ENCODE results near the gene CHRNA10.

Gene CHRNA10

DNA sequence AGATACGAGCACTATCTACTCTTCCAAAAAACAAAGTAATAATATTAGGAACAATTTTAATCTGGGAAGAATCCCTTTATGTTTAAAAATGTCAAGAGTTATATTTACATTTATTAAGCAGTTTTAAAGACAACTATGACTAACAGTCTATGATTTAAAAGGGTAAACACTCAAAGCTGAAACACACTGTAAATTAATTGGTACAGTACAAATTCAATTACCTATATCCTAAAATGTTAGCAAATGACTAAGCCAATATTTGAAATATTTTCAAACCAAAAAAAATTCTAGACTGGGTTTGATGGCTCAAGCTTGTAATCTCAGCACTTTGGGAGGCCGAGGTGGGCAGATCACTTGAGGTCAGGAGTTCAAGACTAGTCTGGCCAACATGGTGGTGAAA, 36.0 kb upstream of the CHRNA10 start:
- Histone ChIP-seq H4K91ac (ENCODE audit: low read length) (no peak overlapping the region), H3K4me1 (ENCODE audit: control insufficient read depth, insufficient read depth, low read depth, low read length) (no peaks in the 10 kb centered on the region), H2AFZ (ENCODE audit: low read depth, low read length) (no peak overlapping the region), H3K9ac (ENCODE audit: low read length) (no peak overlapping the region), H2BK120ac (ENCODE audit: low read depth, low read length) (no peak overlapping the region), H2AK5ac (ENCODE audit: low read length, severe bottlenecking) (no peak overlapping the region), H3K36me3 (ENCODE audit: control insufficient read depth in 1 of 2, insufficient read depth in 2 of 2, low read depth in 1 of 2, low read length in 2 of 2) (peaks cover 23 to 88% of the 10 kb centered on the region in 2 experiments), H4K8ac (ENCODE audit: low read length) (no peak overlapping the region), H3K4me2 (ENCODE audit: low read length, poor library complexity, severe bottlenecking) (no peak overlapping the region), H3K4me3 (ENCODE audit: insufficient read depth in 1 of 2, low read depth in 1 of 2, low read length in 2 of 2) (no peak overlapping the region), H3K4ac (ENCODE audit: low read depth in 1 of 2, low read length in 2 of 2) (no peak overlapping the region), H3K9me3 (ENCODE audit: control insufficient read depth, low read length) (no peaks in the 10 kb centered on the region), H3K23ac (ENCODE audit: low read length in 2 of 2) (no peak overlapping the region), H2BK12ac (ENCODE audit: low read length in 2 of 2) (no peak overlapping the region), H3K79me1 (replicated peaks; ENCODE audit: low read length, poor library complexity, severe bottlenecking) (peaks cover 11% of the 10 kb centered on the region), H2BK5ac (ENCODE audit: low read depth, low read length, poor library complexity, severe bottlenecking) (no peak overlapping the region), H3K27ac (ENCODE audit: low read length, poor library complexity, severe bottlenecking) (no peak overlapping the region), H3K14ac (ENCODE audit: low read length in 2 of 2) (no peak overlapping the region), H2BK15ac (ENCODE audit: low read depth, poor library complexity, severe bottlenecking) (no peak overlapping the region), H3K18ac (ENCODE audit: low read depth in 1 of 2, low read length in 2 of 2) (no peak overlapping the region), H3K27me3 (ENCODE audit: control insufficient read depth in 1 of 2, insufficient read depth in 1 of 2, low read length in 2 of 2) (no peaks in the 10 kb centered on the region)
- no peak for DNase-seq
- WGBS: 89% methylated on average over 1 of the region's 2 CpGs

DNA sequence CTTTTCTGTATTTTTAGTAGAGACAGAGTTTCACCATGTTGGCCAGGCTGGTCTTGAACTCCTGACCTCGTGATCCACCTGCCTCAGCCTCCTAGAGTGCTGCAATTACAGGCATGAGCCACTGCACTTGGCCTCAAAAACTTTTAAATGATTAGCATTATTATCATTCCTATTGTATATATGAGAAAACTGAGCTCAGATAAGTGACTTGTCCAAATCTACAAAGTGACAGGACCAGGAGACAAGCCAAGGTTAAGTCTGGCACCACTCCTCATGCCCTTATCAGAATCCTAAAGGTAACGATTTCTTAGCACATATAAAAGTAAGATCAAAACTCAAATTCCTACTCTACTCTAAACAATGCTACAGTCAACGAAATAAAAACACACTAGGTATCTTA, 32.2 kb upstream of the CHRNA10 start:
- Histone ChIP-seq H3K9me3 (ENCODE audit: control insufficient read depth, low read length) (no peaks in the 10 kb centered on the region), H3K4me2 (ENCODE audit: low read length, poor library complexity, severe bottlenecking) (no peak overlapping the region), H3K4me1 (ENCODE audit: control insufficient read depth, insufficient read depth, low read depth, low read length) (peaks cover 2% of the 10 kb centered on the region), H2AK5ac (ENCODE audit: low read length, severe bottlenecking) (no peak overlapping the region), H3K9ac (ENCODE audit: low read length) (no peak overlapping the region), H4K8ac (ENCODE audit: low read length) (no peak overlapping the region), H3K79me1 (replicated peaks; ENCODE audit: low read length, poor library complexity, severe bottlenecking) (peaks cover 11% of the 10 kb centered on the region), H3K36me3 (ENCODE audit: control insufficient read depth in 1 of 2, insufficient read depth in 2 of 2, low read depth in 1 of 2, low read length in 2 of 2) (peaks cover 35 to 92% of the 10 kb centered on the region in 2 experiments), H3K4ac (ENCODE audit: low read depth in 1 of 2, low read length in 2 of 2) (no peak overlapping the region), H3K27me3 (ENCODE audit: control insufficient read depth in 1 of 2, insufficient read depth in 1 of 2, low read length in 2 of 2) (no peaks in the 10 kb centered on the region), H2AFZ (ENCODE audit: low read depth, low read length) (no peak overlapping the region), H3K4me3 (ENCODE audit: insufficient read depth in 1 of 2, low read depth in 1 of 2, low read length in 2 of 2) (no peak overlapping the region), H3K18ac (ENCODE audit: low read depth in 1 of 2, low read length in 2 of 2) (no peak overlapping the region), H3K23ac (ENCODE audit: low read length in 2 of 2) (no peak overlapping the region), H3K27ac (ENCODE audit: low read length, poor library complexity, severe bottlenecking) (no peak overlapping the region), H2BK120ac (ENCODE audit: low read depth, low read length) (no peak overlapping the region), H3K14ac (ENCODE audit: low read length in 2 of 2) (no peak overlapping the region), H2BK15ac (ENCODE audit: low read depth, poor library complexity, severe bottlenecking) (no peak overlapping the region), H2BK12ac (ENCODE audit: low read length in 2 of 2) (no peak overlapping the region), H2BK5ac (ENCODE audit: low read depth, low read length, poor library complexity, severe bottlenecking) (no peak overlapping the region), H4K91ac (ENCODE audit: low read length) (no peak overlapping the region)
- WGBS: 92% methylated on average over 2 of the region's 3 CpGs
- no peak for DNase-seq

DNA sequence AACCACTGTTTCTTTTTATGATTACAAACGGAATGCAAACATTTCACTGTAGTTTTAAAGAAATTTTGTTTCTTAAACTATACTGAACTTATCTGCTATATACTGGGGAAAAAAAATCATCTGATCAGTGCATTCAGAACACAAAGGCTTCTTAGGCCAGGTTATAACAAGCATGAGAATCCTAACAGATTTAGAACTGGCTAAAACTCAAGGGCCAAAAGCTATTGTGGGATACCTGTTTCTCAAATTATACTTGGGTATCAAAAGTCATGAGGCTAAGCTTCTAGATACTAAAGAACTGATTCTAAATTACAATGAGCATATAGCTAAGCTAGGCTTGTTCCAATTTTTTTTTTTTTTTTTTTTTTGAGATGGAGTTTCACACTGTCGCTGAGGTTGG, 29.7 kb upstream of the CHRNA10 start:
- no peak overlapping the region for H2BK12ac ChIP-seq (ENCODE audit: low read length in 2 of 2)
- DNase-seq: no peak
- H3K9me3 ChIP-seq (ENCODE audit: control insufficient read depth, low read length): no peaks in the 10 kb centered on the region
- no peak overlapping the region for H4K8ac ChIP-seq (ENCODE audit: low read length)
- H3K9ac ChIP-seq (ENCODE audit: low read length): no peak overlapping the region
- no peak overlapping the region for H4K91ac ChIP-seq (ENCODE audit: low read length)
- H3K18ac ChIP-seq (ENCODE audit: low read depth in 1 of 2, low read length in 2 of 2): no peak overlapping the region
- H3K4ac ChIP-seq (ENCODE audit: low read depth in 1 of 2, low read length in 2 of 2): no peak overlapping the region
- peaks cover 44 to 94% of the 10 kb centered on the region in 2 experiments for H3K36me3 ChIP-seq (ENCODE audit: control insufficient read depth in 1 of 2, insufficient read depth in 2 of 2, low read depth in 1 of 2, low read length in 2 of 2)
- no peak overlapping the region for H3K4me2 ChIP-seq (ENCODE audit: low read length, poor library complexity, severe bottlenecking)
- H3K27me3 ChIP-seq (ENCODE audit: control insufficient read depth in 1 of 2, insufficient read depth in 1 of 2, low read length in 2 of 2): no peaks in the 10 kb centered on the region
- no peak overlapping the region for H2AFZ ChIP-seq (ENCODE audit: low read depth, low read length)
- no peak overlapping the region for H2BK15ac ChIP-seq (ENCODE audit: low read depth, poor library complexity, severe bottlenecking)
- no peak overlapping the region for H3K27ac ChIP-seq (ENCODE audit: low read length, poor library complexity, severe bottlenecking)
- no peak overlapping the region for H2BK120ac ChIP-seq (ENCODE audit: low read depth, low read length)
- H3K79me1 ChIP-seq (replicated peaks; ENCODE audit: low read length, poor library complexity, severe bottlenecking): peaks cover 14% of the 10 kb centered on the region
- H3K4me1 ChIP-seq (ENCODE audit: control insufficient read depth, insufficient read depth, low read depth, low read length): peaks cover 2% of the 10 kb centered on the region
- 100% methylated on average over 1 of the region's 2 CpGs for WGBS
- H2AK5ac ChIP-seq (ENCODE audit: low read length, severe bottlenecking): no peak overlapping the region
- H3K14ac ChIP-seq (ENCODE audit: low read length in 2 of 2): no peak overlapping the region
- H3K4me3 ChIP-seq (ENCODE audit: insufficient read depth in 1 of 2, low read depth in 1 of 2, low read length in 2 of 2): no peak overlapping the region
- H3K23ac ChIP-seq (ENCODE audit: low read length in 2 of 2): no peak overlapping the region
- no peak overlapping the region for H2BK5ac ChIP-seq (ENCODE audit: low read depth, low read length, poor library complexity, severe bottlenecking)

DNA sequence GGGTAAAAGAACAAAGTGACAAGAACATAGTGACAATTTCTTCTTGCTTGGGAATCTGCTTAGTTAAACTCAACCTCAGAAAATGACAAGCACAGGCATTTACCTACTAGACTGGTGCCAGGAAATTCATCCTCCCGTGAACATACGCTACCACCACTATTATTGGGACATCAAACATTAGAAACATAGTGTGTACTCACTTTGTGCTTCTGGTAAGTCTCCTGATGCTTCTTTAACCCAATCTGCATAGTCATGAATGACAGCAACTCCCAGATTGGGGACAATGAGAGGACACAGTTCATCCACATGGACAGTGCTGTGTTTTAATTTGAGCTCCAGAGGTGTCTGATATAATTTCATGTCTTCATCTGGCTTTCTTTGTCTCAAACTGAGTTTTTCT, 29.2 kb upstream of the CHRNA10 start:
- Histone ChIP-seq H2BK15ac (ENCODE audit: low read depth, poor library complexity, severe bottlenecking) (no peak overlapping the region), H3K18ac (ENCODE audit: low read depth in 1 of 2, low read length in 2 of 2) (no peak overlapping the region), H2AK5ac (ENCODE audit: low read length, severe bottlenecking) (no peak overlapping the region), H3K4me3 (ENCODE audit: insufficient read depth in 1 of 2, low read depth in 1 of 2, low read length in 2 of 2) (no peak overlapping the region), H3K9me3 (ENCODE audit: control insufficient read depth, low read length) (no peaks in the 10 kb centered on the region), H3K79me1 (replicated peaks; ENCODE audit: low read length, poor library complexity, severe bottlenecking) (peaks cover 16% of the 10 kb centered on the region), H3K9ac (ENCODE audit: low read length) (no peak overlapping the region), H2BK5ac (ENCODE audit: low read depth, low read length, poor library complexity, severe bottlenecking) (no peak overlapping the region), H4K8ac (ENCODE audit: low read length) (no peak overlapping the region), H2AFZ (ENCODE audit: low read depth, low read length) (no peak overlapping the region), H2BK120ac (ENCODE audit: low read depth, low read length) (no peak overlapping the region), H3K4me2 (ENCODE audit: low read length, poor library complexity, severe bottlenecking) (no peak overlapping the region), H3K36me3 (ENCODE audit: control insufficient read depth in 1 of 2, insufficient read depth in 2 of 2, low read depth in 1 of 2, low read length in 2 of 2) (peaks cover 44 to 96% of the 10 kb centered on the region in 2 experiments), H3K4me1 (ENCODE audit: control insufficient read depth, insufficient read depth, low read depth, low read length) (peaks cover 2% of the 10 kb centered on the region), H3K27me3 (ENCODE audit: control insufficient read depth in 1 of 2, insufficient read depth in 1 of 2, low read length in 2 of 2) (no peaks in the 10 kb centered on the region), H3K27ac (ENCODE audit: low read length, poor library complexity, severe bottlenecking) (no peak overlapping the region), H2BK12ac (ENCODE audit: low read length in 2 of 2) (no peak overlapping the region), H3K14ac (ENCODE audit: low read length in 2 of 2) (no peak overlapping the region), H3K23ac (ENCODE audit: low read length in 2 of 2) (no peak overlapping the region), H4K91ac (ENCODE audit: low read length) (no peak overlapping the region), H3K4ac (ENCODE audit: low read depth in 1 of 2, low read length in 2 of 2) (no peak overlapping the region)
- WGBS: 100% methylated on average over 2 of the region's 2 CpGs
- no peak for DNase-seq

Data from mesenchymal stem cell (in vitro differentiated cells and primary cell).